GM23338 (cell line): Measurements from ENCODE around the gene PLEKHH3.
A peak's percentile ranks its signal among the peaks of the same experiment; 100 is the strongest.

Experiments
- CREB1 ChIP-seq: fragments of 250-450 bp; sonication (Bioruptor Pico); IDR thresholded peaks from 2 replicates; pipeline ENCODE4 v1.5.0; 2020; ENCODE audit warnings: low read depth, mild to moderate bottlenecking, moderate library complexity
- EZH2 ChIP-seq: fragments of 200-600 bp; sonication (generic); IDR thresholded peaks from one replicate; pipeline ENCODE4 v1.8.0; 2017; ENCODE audit warnings: antibody characterized with exemption, mild to moderate bottlenecking, low read depth; ENCODE audit not compliant: unreplicated experiment
- JUNB ChIP-seq: IDR thresholded peaks from one replicate; pipeline ENCODE4 v1.6.1; 2016; ENCODE audit warnings: antibody characterized with exemption; ENCODE audit not compliant: unreplicated experiment
- NANOG ChIP-seq: IDR thresholded peaks from 2 replicates; pipeline ENCODE4 v1.6.1; 2016; ENCODE audit warnings: antibody characterized with exemption, borderline replicate concordance
- POLR2AphosphoS5 ChIP-seq: IDR thresholded peaks from 2 replicates; pipeline ENCODE4 v1.6.1; 2016; ENCODE audit warnings: antibody characterized with exemption, low read depth
- STAT1 ChIP-seq: IDR thresholded peaks from one replicate; pipeline ENCODE4 v1.6.1; 2016; ENCODE audit warnings: antibody characterized with exemption; ENCODE audit not compliant: unreplicated experiment
- ZNF331 ChIP-seq: fragments of 250-450 bp; sonication (Bioruptor Pico); IDR thresholded peaks from 2 replicates; pipeline ENCODE4 v1.5.0; 2020; ENCODE audit warnings: low read depth, mild to moderate bottlenecking, moderate library complexity
- TF ChIP-seq, protein P1 (sequence below): IDR thresholded peaks from one replicate; pipeline ENCODE4 v1.6.1; 2018; ENCODE audit warnings: antibody characterized with exemption; ENCODE audit not compliant: unreplicated experiment
- TF ChIP-seq, protein P2 (sequence below), 2 experiments: fragments of 200-600 bp in 1 of 2; sonication (generic) in 1 of 2; conservative IDR thresholded peaks; 2 replicates each; pipeline versions ENCODE4 v1.5.1 to v1.6.1; 2016 to 2017; ENCODE audit warnings: antibody characterized with exemption in 2 of 2, low read depth in 2 of 2, mild to moderate bottlenecking in 2 of 2, moderate library complexity in 1 of 2

DNA sequence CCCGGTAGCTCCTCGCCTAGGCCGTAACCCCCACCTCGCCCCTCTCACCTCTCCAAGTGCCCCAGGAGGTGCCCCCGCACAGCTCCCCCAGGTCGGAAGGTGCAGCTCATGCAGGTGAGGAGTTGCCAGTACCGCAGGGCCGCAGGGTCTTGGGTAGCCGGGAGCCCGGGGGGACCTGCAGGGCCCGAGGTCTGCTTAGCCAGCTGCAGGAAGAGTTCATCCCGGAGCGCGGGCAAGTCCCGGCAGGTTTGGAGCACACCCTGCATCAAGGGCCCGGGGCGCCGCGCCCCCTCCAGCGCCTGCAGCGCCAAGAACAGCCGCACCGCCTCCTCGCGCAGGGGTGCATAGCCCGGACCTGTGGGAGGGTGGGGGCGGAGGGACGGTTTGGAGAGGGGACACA lies 4.8 kb downstream of the PLEKHH3 start:
- TF ChIP-seq, protein P1, sequence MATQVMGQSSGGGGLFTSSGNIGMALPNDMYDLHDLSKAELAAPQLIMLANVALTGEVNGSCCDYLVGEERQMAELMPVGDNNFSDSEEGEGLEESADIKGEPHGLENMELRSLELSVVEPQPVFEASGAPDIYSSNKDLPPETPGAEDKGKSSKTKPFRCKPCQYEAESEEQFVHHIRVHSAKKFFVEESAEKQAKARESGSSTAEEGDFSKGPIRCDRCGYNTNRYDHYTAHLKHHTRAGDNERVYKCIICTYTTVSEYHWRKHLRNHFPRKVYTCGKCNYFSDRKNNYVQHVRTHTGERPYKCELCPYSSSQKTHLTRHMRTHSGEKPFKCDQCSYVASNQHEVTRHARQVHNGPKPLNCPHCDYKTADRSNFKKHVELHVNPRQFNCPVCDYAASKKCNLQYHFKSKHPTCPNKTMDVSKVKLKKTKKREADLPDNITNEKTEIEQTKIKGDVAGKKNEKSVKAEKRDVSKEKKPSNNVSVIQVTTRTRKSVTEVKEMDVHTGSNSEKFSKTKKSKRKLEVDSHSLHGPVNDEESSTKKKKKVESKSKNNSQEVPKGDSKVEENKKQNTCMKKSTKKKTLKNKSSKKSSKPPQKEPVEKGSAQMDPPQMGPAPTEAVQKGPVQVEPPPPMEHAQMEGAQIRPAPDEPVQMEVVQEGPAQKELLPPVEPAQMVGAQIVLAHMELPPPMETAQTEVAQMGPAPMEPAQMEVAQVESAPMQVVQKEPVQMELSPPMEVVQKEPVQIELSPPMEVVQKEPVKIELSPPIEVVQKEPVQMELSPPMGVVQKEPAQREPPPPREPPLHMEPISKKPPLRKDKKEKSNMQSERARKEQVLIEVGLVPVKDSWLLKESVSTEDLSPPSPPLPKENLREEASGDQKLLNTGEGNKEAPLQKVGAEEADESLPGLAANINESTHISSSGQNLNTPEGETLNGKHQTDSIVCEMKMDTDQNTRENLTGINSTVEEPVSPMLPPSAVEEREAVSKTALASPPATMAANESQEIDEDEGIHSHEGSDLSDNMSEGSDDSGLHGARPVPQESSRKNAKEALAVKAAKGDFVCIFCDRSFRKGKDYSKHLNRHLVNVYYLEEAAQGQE, result no peak
- TF ChIP-seq, protein P2, sequence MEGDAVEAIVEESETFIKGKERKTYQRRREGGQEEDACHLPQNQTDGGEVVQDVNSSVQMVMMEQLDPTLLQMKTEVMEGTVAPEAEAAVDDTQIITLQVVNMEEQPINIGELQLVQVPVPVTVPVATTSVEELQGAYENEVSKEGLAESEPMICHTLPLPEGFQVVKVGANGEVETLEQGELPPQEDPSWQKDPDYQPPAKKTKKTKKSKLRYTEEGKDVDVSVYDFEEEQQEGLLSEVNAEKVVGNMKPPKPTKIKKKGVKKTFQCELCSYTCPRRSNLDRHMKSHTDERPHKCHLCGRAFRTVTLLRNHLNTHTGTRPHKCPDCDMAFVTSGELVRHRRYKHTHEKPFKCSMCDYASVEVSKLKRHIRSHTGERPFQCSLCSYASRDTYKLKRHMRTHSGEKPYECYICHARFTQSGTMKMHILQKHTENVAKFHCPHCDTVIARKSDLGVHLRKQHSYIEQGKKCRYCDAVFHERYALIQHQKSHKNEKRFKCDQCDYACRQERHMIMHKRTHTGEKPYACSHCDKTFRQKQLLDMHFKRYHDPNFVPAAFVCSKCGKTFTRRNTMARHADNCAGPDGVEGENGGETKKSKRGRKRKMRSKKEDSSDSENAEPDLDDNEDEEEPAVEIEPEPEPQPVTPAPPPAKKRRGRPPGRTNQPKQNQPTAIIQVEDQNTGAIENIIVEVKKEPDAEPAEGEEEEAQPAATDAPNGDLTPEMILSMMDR (conservative IDR thresholded peaks at IDR 0.05; ENCODE audit: low read depth in 2 of 2), result no peak
- TF ChIP-seq EZH2, result peak; percentile 20
- no peak for TF ChIP-seq CREB1 (CRISPR knock-in tag)
- TF ChIP-seq POLR2AphosphoS5, result no peak
- no peak for TF ChIP-seq NANOG
- TF ChIP-seq STAT1, result no peak
- no peak for TF ChIP-seq JUNB
- no peak for TF ChIP-seq ZNF331
